HepG2 (cell line): ENCODE data around the gene OMA1. TPM values are rescaled to one million over a fixed set of nuclear protein-coding genes. Genes with fewer than 3 reads are reported as not detected.

Experiments
- ATAC-seq: fragments of 200-7000 bp; cut with Tn5 transposase; 3 replicates; pipeline ENCODE4 v1.9.1; 2020; ENCODE audit warnings: mild to moderate bottlenecking, moderate library complexity
- BruUV-seq: library from RNA; stranded (reverse); fragments of 400-500 nt; replicated peaks from 2 replicates; lab custom pipeline; 2021; lab: Mats Ljungman, UMichigan
- CTCF ChIA-PET: fragments of 300-600 bp; formaldehyde crosslinking; extraction: SDS; loops from one replicate; lab custom pipeline; 2021; ENCODE audit warnings: low total read pairs, inconsistent platforms, low intra/inter-chr PET ratio; lab: Yijun Ruan, JAX
- POLR2A ChIA-PET: fragments of 350-600 bp; sonication (Branson Sonifier 250); formaldehyde crosslinking; loops from one replicate; lab custom pipeline; 2020; ENCODE audit warnings: antibody characterized with exemption, inconsistent platforms; lab: Yijun Ruan, JAX
- DNase-seq: peaks from one replicate; pipeline ENCODE4 v3.0.0-alpha.2; 2015; ENCODE audit warnings: low spot score
- FAIRE-seq: peaks from 3 replicates; lab custom pipeline; 2011; peaks lifted over from hg19 to GRCh38; lab: Jason Lieb, UNC
- H2AFZ ChIP-seq: one replicate; pipeline ENCODE4 v1.6.1; 2011; ENCODE audit warnings: low read length, inconsistent platforms
- H3K27ac ChIP-seq: fragments of 300-600 bp; 3 replicates; pipeline ENCODE4 v1.8.0; 2011; ENCODE audit warnings: mixed run types, mild to moderate bottlenecking, mixed read lengths, low read length, inconsistent platforms; ENCODE audit not compliant: insufficient read depth; ENCODE audit errors: extremely low read length
- H3K27me3 ChIP-seq, 2 experiments: fragments of 200-600 bp in 1 of 2; 2 replicates in 1 of 2; 3 replicates in 1 of 2; pipeline versions ENCODE4 v1.6.0 to v1.8.0; 2011; ENCODE audit warnings: low read length in 2 of 2, mild to moderate bottlenecking in 2 of 2, moderate library complexity in 2 of 2, inconsistent platforms in 1 of 2; ENCODE audit not compliant: insufficient read depth in 2 of 2, control insufficient read depth in 1 of 2
- H3K36me3 ChIP-seq, 2 experiments: fragments of 200-600 bp in 1 of 2; replicated peaks in 1 of 2; 2 replicates in 1 of 2; 3 replicates in 1 of 2; pipeline versions ENCODE4 v1.5.1 to v1.8.0; 2011; ENCODE audit warnings: low read length in 2 of 2, inconsistent platforms in 1 of 2; ENCODE audit not compliant: insufficient read depth in 2 of 2, control insufficient read depth in 1 of 2
- H3K4me1 ChIP-seq: 2 replicates; pipeline ENCODE4 v1.5.1; 2012; ENCODE audit warnings: low read length, inconsistent platforms; ENCODE audit not compliant: insufficient read depth
- H3K4me2 ChIP-seq: 2 replicates; pipeline ENCODE4 v1.6.0; 2011; ENCODE audit warnings: low read depth, low read length, inconsistent platforms
- H3K4me3 ChIP-seq, 3 experiments: fragments of 200-600 bp in 1 of 3; sonication (generic), shearing (Covaris generic) in 1 of 3; replicated peaks in 1 of 3; 2 replicates each; pipeline ENCODE4 v1.5.1; 2011 to 2016; ENCODE audit warnings: low read length in 3 of 3, inconsistent platforms in 2 of 3, low read depth in 2 of 3, mild to moderate bottlenecking in 2 of 3, control low read depth in 1 of 3, mixed read lengths in 1 of 3; ENCODE audit not compliant: insufficient read depth in 1 of 3
- H3K79me2 ChIP-seq: one replicate; pipeline ENCODE4 v1.6.1; 2011; ENCODE audit warnings: low read length, inconsistent platforms; ENCODE audit not compliant: insufficient read depth
- H3K9ac ChIP-seq: 2 replicates; pipeline ENCODE4 v1.6.0; 2011; ENCODE audit warnings: mild to moderate bottlenecking, low read depth, low read length, inconsistent platforms; ENCODE audit not compliant: insufficient read depth
- H3K9me3 ChIP-seq: 2 replicates; pipeline ENCODE4 v1.5.1; 2012; ENCODE audit warnings: mild to moderate bottlenecking, low read length
- H4K20me1 ChIP-seq: 2 replicates; pipeline ENCODE4 v1.6.0; 2011; ENCODE audit warnings: inconsistent platforms, mild to moderate bottlenecking, low read length, moderate library complexity; ENCODE audit not compliant: insufficient read depth
- CCDC6 ChIP-seq: sonication (generic); formaldehyde crosslinking; IDR thresholded peaks from 2 replicates; pipeline ENCODE4 v1.8.1; 2022; ENCODE audit warnings: mild to moderate bottlenecking, missing genetic modification reagents, moderate library complexity
- GATAD2A ChIP-seq: IDR thresholded peaks from 2 replicates; pipeline ENCODE4 v1.6.1; 2016
- MED1 ChIP-seq: sonication (generic); formaldehyde crosslinking; IDR thresholded peaks from 2 replicates; pipeline ENCODE4 v1.4.0; 2020; ENCODE audit warnings: missing genetic modification reagents
- RBM22 ChIP-seq: fragments of 200-400 bp; formaldehyde crosslinking; optimal IDR thresholded peaks from 2 replicates; pipeline ENCODE3; 2017; ENCODE audit warnings: mild to moderate bottlenecking, low read length, moderate library complexity
- SRSF4 ChIP-seq: fragments of 200-400 bp; formaldehyde crosslinking; IDR thresholded peaks from one replicate; pipeline ENCODE4 v1.6.1; 2018; ENCODE audit warnings: mild to moderate bottlenecking, low read depth, low read length, moderate library complexity; ENCODE audit not compliant: poor library complexity, severe bottlenecking
- TBX2 ChIP-seq: sonication (generic); formaldehyde crosslinking; IDR thresholded peaks from 2 replicates; pipeline ENCODE4 v1.5.0; 2020; ENCODE audit warnings: missing genetic modification reagents, mild to moderate bottlenecking, borderline replicate concordance
- ZNF160 ChIP-seq: sonication (generic); formaldehyde crosslinking; IDR thresholded peaks from 2 replicates; pipeline ENCODE4 v1.8.0; 2022; ENCODE audit warnings: mild to moderate bottlenecking, inconsistent platforms, missing genetic modification reagents
- ZNF205 ChIP-seq: IDR thresholded peaks from 2 replicates; pipeline ENCODE4 v1.6.1; 2018; ENCODE audit warnings: missing biosample characterization, missing genetic modification reagents
- ZNF225 ChIP-seq: sonication (generic); formaldehyde crosslinking; IDR thresholded peaks from 2 replicates; pipeline ENCODE4 v1.4.0; 2020; ENCODE audit warnings: mild to moderate bottlenecking, missing genetic modification reagents
- WGBS: methylation state at CpG from one replicate; pipeline ENCODE4 v1.1.6; 2017; ENCODE audit warnings: low lambda C conversion rate; 5-methylcytosine and 5-hydroxymethylcytosine counted together
- in situ Hi-C: cut with HindIII; loops from 2 replicates; pipeline ENCODE4 v1.10.0; 2017; ENCODE audit warnings: low pct_unique_long_range_greater_than_20kb; ENCODE audit not compliant: extremely low pct_ligation_motif_present
- intact Hi-C: fragments of 100-400 bp; cut with micrococcal nuclease; formaldehyde crosslinking; loops from one replicate; pipeline ENCODE4 v1.10.0; 2022; ENCODE audit not compliant: unreplicated experiment
- polyA plus RNA-seq, 8 experiments: library from polyadenylated mRNA; depleted of rRNA in 3 of 8; stranded (reverse) in 7 of 8; unstranded in 1 of 8; fragments of >200 nt; fragmentation: Illumina TruSeq in 4 of 8; extraction: Trizol in 4 of 8; gene quantifications; 2 replicates each; pipeline versions ENCODE4 v1.2.1 to v1.2.3, GENCODE V29; 2011 to 2016; ENCODE audit warnings: low read depth in 4 of 8, missing spikeins in 1 of 8, mixed read lengths in 1 of 8; ENCODE audit not compliant: insufficient read depth in 1 of 8
- total RNA-seq, 5 experiments: library from RNA; depleted of rRNA; stranded (reverse); fragments of >200 nt; fragmentation: Illumina TruSeq; extraction: Trizol; gene quantifications; 2 replicates each; pipeline ENCODE4 v1.2.3, GENCODE V29; 2016; ENCODE audit warnings: low read depth in 1 of 5
- TF ChIP-seq, protein P1 (sequence below): IDR thresholded peaks from 2 replicates; pipeline ENCODE4 v1.6.1; 2012; ENCODE audit warnings: inconsistent platforms
- TF ChIP-seq, protein P2 (sequence below): sonication (generic); formaldehyde crosslinking; IDR thresholded peaks from 2 replicates; pipeline ENCODE4 v1.9.0; 2021; ENCODE audit warnings: missing genetic modification reagents, mild to moderate bottlenecking, borderline replicate concordance
- TF ChIP-seq, protein P3 (sequence below): sonication (generic); formaldehyde crosslinking; IDR thresholded peaks from 2 replicates; pipeline ENCODE4 v1.4.0; 2020; ENCODE audit warnings: missing genetic modification reagents
- TF ChIP-seq, protein P4 (sequence below): sonication (generic); formaldehyde crosslinking; IDR thresholded peaks from 2 replicates; pipeline ENCODE4 v1.4.0; 2020; ENCODE audit warnings: mild to moderate bottlenecking, missing genetic modification reagents
- TF ChIP-seq, protein P5 (sequence below): sonication (generic); formaldehyde crosslinking; IDR thresholded peaks from 2 replicates; pipeline ENCODE4 v1.4.0; 2020; ENCODE audit warnings: missing genetic modification reagents, borderline replicate concordance

Gene OMA1
- total and polyA plus RNA-seq, 2 of the 13 experiments (the other 11 are each of a cell fraction or from before 2014, with no cell fraction given) = 7.0 to 26.9 TPM

DNA sequence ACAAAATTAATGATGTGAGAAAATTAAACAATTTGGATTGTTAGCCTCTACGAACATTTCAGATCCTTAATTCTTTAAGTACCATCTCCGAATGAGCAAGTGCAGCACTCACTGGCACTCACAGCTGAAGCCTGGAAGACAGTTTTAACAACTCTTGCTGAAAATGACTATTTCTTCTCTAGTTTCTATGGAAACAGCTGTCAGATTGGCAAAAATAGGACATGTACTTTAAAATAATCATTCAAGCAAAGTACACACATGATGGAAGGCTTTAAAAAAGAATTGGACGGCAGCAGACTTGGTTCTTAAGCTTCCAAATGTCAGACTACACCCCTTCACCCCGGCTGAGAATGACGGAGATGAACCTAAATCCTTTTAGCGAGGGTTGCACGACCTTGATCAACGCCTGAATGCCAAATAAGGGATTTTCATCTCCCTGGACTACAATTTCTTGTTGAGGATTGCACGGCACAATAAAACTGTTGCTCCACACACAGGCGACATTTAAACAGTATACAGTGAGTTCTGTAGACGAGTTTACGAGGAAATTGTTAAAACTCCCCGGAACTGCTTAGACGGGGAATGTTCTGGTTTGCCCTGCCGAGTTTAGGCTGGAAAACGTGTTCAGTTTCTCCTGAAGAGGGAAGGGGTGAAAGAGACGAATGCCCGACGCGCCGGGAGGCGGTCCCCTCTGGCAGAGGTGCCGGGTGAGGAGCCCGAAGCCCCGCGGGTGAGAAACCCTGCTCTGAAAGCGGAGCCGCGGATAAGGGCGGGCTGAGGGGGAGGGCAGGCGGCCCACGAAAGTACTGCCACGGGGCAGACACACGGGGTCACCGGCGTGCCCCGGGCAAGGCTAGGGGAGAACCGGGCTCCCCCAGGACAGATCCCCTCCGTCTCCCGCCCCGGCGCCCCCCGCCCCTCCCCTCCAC, 671 bp downstream of the OMA1 start (continued):
- TF ChIP-seq MED1 (no peak), SRSF4 (no peak), TBX2 (CRISPR knock-in tag) (0 out of 2 replicates have a peak, but pooled peaks have one; percentile 24)

DNA sequence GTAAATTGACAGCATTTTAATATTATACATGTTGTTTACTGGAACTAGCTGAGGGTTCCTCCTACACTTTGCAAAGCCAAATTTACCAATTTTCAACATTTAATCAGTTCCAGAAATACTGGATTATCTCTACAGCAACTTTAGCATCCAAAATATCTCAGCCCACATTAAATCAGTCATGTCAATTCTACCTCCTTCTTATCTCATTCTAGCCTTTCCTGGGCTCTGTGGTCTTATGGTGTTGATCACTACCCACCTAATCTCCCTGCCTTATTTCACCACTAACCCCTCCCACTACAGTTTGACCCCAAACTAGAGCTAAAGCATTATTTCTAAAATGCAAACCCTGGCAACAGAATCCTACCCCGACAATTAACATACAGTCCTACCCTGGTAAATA, 3.3 kb downstream of the OMA1 start:
- Histone ChIP-seq H3K4me3 (no peak overlapping the region), H3K79me2 (no peaks in the 10 kb centered on the region), H4K20me1 (no peaks in the 10 kb centered on the region), H3K36me3 (no peaks in the 10 kb centered on the region), H2AFZ (no peak overlapping the region), H3K27ac (no peak overlapping the region), H3K4me2 (no peak overlapping the region), H3K9me3 (no peaks in the 10 kb centered on the region), H3K4me1 (peaks cover 32% of the 10 kb centered on the region), H3K27me3 (no peaks in the 10 kb centered on the region; a peak in 1 of 5 replicates), H3K9ac (no peak overlapping the region)
- WGBS = 100% methylated on average over 1 of the region's 1 CpG
- intact Hi-C loops = no loop called here
- no TSS peak for BruUV-seq
- ChIA-PET CTCF (no interaction called here), POLR2A (no interaction called here)
- ATAC-seq (no peak), FAIRE-seq (no peak), DNase-seq (no peak)
- in situ Hi-C loops = no loop called here
- TF ChIP-seq CCDC6 (no peak), ZNF205 (CRISPR knock-in tag) (no peak), ZNF160 (CRISPR knock-in tag) (no peak), GATAD2A (CRISPR knock-in tag) (no peak), ZNF225 (CRISPR knock-in tag) (no peak), RBM22 (no peak)
- TF ChIP-seq, protein P1, sequence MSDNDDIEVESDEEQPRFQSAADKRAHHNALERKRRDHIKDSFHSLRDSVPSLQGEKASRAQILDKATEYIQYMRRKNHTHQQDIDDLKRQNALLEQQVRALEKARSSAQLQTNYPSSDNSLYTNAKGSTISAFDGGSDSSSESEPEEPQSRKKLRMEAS = no peak
- TF ChIP-seq, protein P2, sequence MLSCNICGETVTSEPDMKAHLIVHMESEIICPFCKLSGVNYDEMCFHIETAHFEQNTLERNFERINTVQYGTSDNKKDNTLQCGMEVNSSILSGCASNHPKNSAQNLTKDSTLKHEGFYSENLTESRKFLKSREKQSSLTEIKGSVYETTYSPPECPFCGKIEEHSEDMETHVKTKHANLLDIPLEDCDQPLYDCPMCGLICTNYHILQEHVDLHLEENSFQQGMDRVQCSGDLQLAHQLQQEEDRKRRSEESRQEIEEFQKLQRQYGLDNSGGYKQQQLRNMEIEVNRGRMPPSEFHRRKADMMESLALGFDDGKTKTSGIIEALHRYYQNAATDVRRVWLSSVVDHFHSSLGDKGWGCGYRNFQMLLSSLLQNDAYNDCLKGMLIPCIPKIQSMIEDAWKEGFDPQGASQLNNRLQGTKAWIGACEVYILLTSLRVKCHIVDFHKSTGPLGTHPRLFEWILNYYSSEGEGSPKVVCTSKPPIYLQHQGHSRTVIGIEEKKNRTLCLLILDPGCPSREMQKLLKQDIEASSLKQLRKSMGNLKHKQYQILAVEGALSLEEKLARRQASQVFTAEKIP (CRISPR knock-in tag) = no peak
- TF ChIP-seq, protein P3, sequence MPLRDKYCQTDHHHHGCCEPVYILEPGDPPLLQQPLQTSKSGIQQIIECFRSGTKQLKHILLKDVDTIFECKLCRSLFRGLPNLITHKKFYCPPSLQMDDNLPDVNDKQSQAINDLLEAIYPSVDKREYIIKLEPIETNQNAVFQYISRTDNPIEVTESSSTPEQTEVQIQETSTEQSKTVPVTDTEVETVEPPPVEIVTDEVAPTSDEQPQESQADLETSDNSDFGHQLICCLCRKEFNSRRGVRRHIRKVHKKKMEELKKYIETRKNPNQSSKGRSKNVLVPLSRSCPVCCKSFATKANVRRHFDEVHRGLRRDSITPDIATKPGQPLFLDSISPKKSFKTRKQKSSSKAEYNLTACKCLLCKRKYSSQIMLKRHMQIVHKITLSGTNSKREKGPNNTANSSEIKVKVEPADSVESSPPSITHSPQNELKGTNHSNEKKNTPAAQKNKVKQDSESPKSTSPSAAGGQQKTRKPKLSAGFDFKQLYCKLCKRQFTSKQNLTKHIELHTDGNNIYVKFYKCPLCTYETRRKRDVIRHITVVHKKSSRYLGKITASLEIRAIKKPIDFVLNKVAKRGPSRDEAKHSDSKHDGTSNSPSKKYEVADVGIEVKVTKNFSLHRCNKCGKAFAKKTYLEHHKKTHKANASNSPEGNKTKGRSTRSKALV (CRISPR knock-in tag) = no peak
- TF ChIP-seq, protein P4, sequence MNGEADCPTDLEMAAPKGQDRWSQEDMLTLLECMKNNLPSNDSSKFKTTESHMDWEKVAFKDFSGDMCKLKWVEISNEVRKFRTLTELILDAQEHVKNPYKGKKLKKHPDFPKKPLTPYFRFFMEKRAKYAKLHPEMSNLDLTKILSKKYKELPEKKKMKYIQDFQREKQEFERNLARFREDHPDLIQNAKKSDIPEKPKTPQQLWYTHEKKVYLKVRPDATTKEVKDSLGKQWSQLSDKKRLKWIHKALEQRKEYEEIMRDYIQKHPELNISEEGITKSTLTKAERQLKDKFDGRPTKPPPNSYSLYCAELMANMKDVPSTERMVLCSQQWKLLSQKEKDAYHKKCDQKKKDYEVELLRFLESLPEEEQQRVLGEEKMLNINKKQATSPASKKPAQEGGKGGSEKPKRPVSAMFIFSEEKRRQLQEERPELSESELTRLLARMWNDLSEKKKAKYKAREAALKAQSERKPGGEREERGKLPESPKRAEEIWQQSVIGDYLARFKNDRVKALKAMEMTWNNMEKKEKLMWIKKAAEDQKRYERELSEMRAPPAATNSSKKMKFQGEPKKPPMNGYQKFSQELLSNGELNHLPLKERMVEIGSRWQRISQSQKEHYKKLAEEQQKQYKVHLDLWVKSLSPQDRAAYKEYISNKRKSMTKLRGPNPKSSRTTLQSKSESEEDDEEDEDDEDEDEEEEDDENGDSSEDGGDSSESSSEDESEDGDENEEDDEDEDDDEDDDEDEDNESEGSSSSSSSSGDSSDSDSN = no peak
- TF ChIP-seq, protein P5, sequence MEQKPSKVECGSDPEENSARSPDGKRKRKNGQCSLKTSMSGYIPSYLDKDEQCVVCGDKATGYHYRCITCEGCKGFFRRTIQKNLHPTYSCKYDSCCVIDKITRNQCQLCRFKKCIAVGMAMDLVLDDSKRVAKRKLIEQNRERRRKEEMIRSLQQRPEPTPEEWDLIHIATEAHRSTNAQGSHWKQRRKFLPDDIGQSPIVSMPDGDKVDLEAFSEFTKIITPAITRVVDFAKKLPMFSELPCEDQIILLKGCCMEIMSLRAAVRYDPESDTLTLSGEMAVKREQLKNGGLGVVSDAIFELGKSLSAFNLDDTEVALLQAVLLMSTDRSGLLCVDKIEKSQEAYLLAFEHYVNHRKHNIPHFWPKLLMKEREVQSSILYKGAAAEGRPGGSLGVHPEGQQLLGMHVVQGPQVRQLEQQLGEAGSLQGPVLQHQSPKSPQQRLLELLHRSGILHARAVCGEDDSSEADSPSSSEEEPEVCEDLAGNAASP (CRISPR knock-in tag) = no peak
